GM12892 (cell line): ENCODE results near the gene FBXO24.
A peak's percentile ranks its signal among the peaks of the same experiment; 100 is the strongest.

Experiments used
- DNase-seq: peaks from one replicate; pipeline ENCODE4 v3.0.0; 2011; ENCODE audit not compliant: insufficient read length
- FAIRE-seq: peaks from 2 replicates; lab custom pipeline; 2011; peaks lifted over from hg19 to GRCh38; lab: Jason Lieb, UNC
- POLR2A ChIP-seq: IDR thresholded peaks from 2 replicates; pipeline ENCODE4 v1.6.1; 2011; ENCODE audit warnings: low read depth, low read length, control low read depth
- POLR2AphosphoS5 ChIP-seq: IDR thresholded peaks from 2 replicates; pipeline ENCODE4 v1.6.1; 2011; ENCODE audit warnings: low read depth, low read length, control low read depth
- TAF1 ChIP-seq: IDR thresholded peaks from 2 replicates; pipeline ENCODE4 v1.6.1; 2011; ENCODE audit warnings: low read depth, mild to moderate bottlenecking, control low read depth, low read length, borderline replicate concordance

FBXO24 gene

DNA sequence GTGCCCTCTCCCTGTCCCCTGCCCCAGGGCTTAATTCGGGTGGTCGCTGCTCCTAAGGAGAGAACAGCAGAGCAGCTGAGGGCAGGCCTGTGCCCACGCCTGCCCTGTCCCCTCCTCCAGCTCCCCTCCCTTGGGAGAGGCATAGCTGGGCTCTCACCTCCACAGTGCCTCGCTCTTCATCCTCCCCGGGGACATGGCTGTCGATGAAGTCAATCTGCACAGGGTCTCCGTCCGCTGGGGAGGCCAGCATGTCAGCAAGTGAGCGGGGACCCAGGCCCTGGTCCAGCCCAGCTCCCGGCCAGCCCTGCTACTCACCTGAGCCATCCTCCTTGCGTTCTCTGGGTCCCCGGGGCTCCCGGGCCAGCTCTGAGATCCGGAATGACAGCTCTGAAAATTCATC is 8.6 kb upstream of the FBXO24 start:
- no peak for TF ChIP-seq TAF1
- TF ChIP-seq POLR2AphosphoS5 = no peak
- no peak for TF ChIP-seq POLR2A
- FAIRE-seq (no peak), DNase-seq (no peak)

DNA sequence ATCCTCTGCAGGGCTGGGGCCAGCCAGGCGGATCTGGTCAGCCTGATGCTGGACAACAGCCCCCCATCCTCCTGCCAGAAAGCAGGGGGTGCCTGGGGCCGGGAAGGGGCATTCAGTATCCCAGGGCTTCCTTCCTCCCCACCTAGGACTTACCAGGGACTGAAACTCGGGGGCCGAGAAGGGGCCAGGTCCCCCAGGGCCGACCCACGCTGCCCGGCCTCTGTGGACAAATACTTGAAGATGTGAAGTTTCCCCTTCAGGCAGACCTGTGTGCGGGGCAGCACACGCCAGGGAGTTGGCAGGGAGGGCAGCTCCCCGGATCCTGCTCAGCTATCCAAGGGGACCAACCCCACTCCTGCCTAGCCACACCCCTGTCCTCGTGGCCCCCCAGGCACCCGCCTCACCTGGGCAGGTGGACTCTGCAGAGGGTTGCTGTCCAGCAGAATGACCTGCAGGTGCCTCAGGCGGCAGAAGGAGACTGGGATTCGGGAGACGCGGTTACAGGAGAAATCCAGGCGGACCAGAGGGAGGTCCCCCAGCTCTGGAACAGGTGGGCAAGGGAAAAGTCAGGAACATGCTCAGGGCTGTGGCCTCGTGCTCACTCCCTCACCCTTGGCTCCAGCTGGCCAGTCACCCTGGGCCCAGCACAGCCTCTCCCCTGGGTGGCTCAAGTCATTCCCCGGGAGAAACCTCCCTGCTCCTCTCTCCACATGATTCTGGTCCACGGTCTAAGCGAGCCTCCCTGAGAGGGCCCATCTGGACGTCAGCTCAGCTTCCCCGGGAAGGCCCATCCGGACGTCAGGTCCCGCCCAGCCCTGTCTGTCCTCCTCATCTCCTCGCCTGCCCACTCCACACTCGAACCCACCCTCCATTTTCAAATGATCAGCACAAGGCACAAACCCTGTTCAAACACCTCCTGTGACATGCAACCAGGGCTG is 7.6 kb upstream of the FBXO24 start:
- DNase-seq (no peak), FAIRE-seq (no peak)
- TF ChIP-seq POLR2A = no peak
- no peak for TF ChIP-seq TAF1
- TF ChIP-seq POLR2AphosphoS5 = no peak; the same call in 1 of the 2 replicates

DNA sequence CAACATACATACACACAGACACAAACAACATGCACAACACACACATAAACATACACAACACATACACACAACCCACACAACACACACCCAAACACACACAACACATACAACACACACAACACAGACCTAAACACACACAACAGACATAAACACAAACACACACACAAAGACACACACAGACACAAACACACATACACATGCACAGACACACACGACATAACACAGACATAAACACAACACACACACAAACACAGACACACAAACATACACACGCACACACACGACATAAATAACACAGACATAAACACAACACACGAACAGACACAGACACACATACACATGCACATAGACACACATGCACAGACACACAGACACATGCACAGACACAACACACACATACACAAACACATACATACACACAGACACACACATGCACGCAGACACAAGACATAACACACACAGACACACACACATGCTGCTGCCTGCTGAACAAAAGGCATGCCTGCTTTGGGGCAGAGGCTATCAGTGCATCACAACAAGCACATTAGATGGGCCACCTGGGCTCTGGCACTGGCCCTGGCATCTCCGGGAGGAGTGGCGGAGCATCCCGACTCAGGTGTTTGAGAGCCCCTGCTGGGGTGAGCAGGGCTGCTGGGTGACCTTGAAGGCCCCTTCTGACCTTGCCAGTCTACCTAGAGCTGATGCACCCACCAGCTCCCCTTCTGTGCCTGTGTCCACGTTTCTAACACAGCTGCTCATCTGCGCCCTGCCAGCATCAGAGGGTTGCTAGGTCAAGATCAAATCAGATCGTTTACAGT is 5.5 kb upstream of the FBXO24 start:
- TF ChIP-seq POLR2A (0 out of 2 replicates have a peak, but pooled peaks have one; percentile 25), TAF1 (no peak)
- DNase-seq = no peak
- FAIRE-seq = peak; percentile 74

DNA sequence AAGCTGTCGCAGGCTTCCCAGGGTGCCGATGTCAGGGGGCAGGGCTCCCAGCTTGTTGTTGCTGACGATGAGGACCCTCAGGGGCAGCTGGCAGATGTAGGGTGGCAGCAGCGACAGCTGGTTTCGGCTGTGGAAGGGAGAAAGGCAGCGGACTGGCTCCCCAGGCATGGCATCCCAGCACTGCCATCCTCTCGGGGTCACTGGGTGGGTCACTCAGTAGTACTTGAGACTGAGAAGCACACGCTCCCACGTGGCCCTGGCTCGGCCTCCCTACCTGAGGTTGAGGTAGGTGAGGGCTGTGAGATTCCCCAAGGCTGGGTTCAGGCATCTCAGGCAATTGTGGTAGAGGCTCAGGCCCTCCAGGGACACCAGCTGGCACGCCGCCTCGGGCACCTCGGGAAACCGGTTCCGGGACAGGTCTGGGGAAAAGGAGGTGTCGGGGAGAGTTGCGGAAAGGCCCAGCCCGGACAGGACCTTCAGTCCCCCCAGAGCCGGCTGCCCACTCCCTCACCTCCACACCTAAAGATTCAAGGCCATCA is 4.0 kb upstream of the FBXO24 start:
- FAIRE-seq = no peak
- DNase-seq = no peak
- TF ChIP-seq POLR2A = no peak
- no peak for TF ChIP-seq POLR2AphosphoS5
- no peak for TF ChIP-seq TAF1

DNA sequence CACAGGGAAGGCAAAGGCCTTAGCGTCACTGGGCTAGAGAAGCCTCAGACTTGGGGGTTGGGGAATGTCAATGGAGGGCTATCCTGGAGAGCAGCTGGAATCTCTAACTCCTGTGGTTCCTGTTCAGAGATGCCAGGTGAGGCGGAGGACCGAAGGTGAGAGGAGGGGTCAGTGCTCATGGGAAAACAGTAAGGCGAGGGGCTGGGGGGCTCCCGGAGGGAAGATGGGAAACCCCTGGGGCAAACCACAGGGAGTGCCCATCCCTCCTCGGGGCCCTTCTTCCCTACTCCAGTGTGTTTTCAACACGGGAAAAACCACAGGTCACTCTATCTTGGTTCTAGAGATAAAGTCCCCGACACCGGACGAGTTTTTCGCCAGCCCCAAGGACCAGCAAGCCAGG is 3.5 kb upstream of the FBXO24 start:
- TF ChIP-seq TAF1 = no peak
- TF ChIP-seq POLR2AphosphoS5 = no peak
- no peak for TF ChIP-seq POLR2A
- DNase-seq = no peak
- no peak for FAIRE-seq

DNA sequence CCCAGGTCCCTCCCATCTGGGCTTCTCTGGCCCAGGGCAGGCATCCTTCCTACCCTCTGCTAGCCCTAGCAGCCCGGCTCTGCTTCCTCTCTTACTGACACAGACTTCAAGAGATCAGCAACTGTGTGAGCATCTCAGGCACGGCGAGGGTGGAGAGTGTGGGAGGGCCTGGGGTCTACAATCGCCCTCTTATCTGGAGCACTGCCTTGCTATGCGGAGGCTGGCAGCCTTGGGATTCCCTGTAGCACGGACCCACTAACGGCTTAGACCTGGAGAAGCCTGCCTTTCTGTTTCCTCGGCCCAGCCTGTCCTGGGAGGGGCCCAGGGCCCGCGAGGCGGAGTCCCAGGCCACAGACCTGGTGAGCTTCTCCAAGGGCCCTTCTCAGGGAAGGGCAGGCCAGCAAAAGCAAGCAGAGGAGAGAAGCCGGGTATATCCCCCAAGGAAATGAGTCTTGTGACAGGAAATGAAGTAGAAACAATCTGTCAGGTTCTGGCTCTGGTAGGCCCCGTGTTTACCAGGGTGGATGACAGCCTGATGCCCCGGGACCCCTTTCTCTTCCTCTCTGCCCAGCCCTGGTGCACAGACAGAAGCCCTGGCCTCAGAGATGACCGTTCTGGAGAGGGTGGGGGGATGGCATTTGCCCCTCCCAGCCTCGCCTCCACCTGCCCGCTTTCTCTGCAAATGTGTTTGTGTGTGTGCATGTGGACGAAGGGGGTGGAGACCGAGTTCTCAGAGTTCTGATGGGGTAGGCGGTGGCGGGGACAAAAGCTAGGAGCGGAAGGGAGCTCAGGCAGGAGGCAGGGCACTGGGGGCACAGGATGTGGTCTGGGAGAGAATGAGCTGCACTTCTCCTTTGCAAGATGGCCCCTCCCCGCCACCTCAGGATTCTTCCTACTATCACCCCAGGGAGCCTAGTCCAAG is 2.7 kb upstream of the FBXO24 start:
- TF ChIP-seq POLR2A = peak; percentile 24; the same call in 1 of the 2 replicates
- TF ChIP-seq POLR2AphosphoS5 = no peak
- DNase-seq = peak; percentile 65
- peak; percentile 88 for FAIRE-seq

DNA sequence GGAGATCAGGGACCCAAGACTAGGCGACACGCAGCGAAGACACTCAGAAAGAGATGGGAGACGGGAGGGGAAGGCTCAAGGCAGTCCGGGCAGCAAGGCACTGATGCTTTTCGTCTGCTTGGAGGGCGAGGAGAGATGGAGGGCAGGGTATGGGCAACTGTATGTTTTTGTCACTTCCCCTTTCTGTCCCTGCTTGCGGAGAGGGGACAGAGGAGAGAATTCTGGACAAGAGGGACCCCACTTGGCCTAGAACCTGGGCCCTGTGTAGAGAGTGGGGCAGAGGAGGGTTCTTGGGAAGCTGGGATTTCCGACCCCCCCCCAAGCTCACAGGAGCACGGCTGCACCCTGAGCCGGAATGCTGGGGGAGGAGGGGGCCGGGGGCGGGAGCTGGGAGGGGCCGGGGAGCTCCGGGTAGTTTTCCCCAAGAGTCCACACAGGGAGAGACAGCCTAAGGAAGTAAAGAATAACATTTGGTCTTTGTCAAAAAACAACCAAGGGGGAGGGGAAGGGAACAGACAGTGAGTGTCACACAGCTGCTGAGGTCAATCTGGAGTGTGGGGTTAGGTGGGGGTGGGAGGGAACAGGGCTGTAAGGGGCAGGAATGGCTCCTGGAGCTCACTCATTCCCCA is 2.0 kb upstream of the FBXO24 start:
- FAIRE-seq = peak; percentile 74
- no peak for TF ChIP-seq TAF1
- TF ChIP-seq POLR2AphosphoS5 = no peak
- TF ChIP-seq POLR2A = no peak
- DNase-seq = no peak

DNA sequence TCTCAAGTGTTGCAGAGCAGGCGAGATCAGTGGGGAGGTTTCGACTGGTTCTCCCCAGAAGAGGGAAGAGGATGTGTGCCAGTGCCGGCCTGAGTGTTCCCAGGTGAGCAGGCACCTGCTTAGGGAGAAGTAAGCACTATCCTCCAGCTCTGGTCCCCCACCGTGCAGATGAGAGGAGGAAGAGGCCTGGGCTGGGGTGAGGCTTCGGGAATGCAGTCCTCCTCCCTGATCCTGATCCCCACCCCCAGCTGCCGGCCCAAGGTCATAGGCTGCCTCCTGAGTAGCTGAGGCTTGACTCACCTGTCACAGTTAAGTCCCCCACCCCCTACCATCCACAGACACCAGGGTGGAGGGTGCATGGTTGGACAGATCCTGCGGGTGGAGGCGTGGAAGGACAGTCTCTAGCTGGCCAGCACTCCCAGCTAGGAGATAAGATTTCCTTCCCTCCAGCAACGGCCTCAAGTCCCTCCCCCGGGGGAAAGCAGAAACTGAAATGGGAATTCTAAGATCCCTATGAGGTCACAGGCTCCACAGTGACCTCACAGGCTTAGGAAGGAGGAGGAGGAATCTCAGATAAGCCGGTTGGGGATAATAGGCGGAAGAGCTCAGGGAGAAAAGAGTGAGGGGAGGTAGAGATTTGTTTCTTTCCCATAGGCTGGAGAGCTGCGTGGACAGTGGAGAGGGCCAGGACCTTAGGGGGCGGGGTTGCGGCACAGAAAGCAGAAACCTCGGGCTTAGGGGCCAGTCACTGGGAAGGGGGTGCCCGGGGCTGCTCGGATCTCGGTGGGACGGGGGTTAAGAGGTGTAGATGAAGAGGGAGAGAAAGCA is 1.2 kb upstream of the FBXO24 start:
- FAIRE-seq (peak; percentile 30), DNase-seq (no peak)
- TF ChIP-seq POLR2AphosphoS5 (no peak), POLR2A (no peak), TAF1 (no peak)

DNA sequence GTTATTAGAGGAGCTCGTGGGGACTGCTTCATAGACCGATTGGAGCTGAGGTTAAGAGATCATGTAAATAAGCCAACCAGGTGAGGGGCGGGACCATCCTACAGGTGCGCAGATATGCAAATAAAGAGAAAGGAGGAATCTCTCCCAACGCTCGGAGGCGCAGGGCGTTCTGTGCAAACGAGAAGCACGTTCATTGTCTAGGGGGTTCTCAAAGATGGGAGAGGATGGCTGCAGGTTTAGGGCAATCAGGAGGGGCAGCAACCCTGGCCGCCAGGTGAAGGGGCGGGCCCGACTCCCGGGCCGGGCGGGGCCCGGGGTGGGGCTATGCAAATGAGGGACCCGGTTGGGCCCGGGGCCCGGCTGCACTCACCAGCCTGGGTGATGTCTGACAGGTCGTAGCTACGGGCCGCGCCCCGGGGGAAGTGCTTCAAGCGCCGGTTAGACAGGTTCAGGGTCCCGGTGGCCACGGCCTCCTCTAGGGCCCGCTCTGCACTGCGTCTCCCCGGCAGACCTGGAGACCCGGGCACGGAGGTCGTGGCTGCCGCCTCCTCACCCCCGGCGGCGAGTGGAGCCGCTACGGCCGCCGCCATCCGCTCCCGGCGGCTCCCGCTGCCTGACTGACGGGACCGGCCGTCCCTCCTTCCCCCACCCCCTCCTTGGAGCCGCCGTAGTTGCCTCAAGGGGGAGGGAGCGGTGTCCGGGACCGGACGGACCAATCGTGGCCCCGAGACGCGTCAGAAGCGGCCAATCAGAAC is 440 bp upstream of the FBXO24 start, which contains the start of gene LRCH4:
Gene LRCH4, minus strand, starts transcription at position 619 of the 755 bp plus-strand sequence. Its CDS starts 29 bp downstream, at position 590.
- TF ChIP-seq POLR2A (peak; percentile 97), POLR2AphosphoS5 (peak; percentile 97), TAF1 (peak; percentile 94)
- DNase-seq (peak; percentile 99), FAIRE-seq (peak; percentile 100)
